GF-D8 (cell line): ENCODE measurements around the gene TRA2B.
"Not testable (repeated sequence)": the region's sequence is repeated elsewhere in the genome, so short reads cannot be mapped to it uniquely, and the experiment has no call there.

Experiments
- DNase-seq: peaks from one replicate; lab custom pipeline; 2025; lab: John Stamatoyannopoulos, UW

Gene TRA2B

GRCh38 chr3:185927501-185928200, 10.2 kb downstream of the TRA2B start:
- no peak for DNase-seq

- no peak for DNase-seq
Observed at GRCh38 chr3:185926445-185926844, 11.4 kb downstream of the TRA2B start.

GRCh38 chr3:185925353-185925752, 12.5 kb downstream of the TRA2B start:
- DNase-seq: no peak

GRCh38 chr3:185924375-185924774, 13.4 kb downstream of the TRA2B start:
- DNase-seq: no peak

- no peak for DNase-seq
Observed at GRCh38 chr3:185920184-185920583, 17.6 kb downstream of the TRA2B start.

- no peak for DNase-seq
Observed at GRCh38 chr3:185916042-185916833, 21.6 kb downstream of the TRA2B start.

- no peak for DNase-seq
Observed at GRCh38 chr3:185915642-185916041, 22.2 kb downstream of the TRA2B start.

- no peak for DNase-seq
Observed at GRCh38 chr3:185914911-185915629, 22.7 kb downstream of the TRA2B start.

- no peak for DNase-seq
Observed at GRCh38 chr3:185912929-185913901, 24.6 kb downstream of the TRA2B start.

GRCh38 chr3:185912512-185912911, 25.3 kb downstream of the TRA2B start:
- DNase-seq: no peak

- not testable (repeated sequence) for DNase-seq
Observed at GRCh38 chr3:185911076-185911448, 26.8 kb downstream of the TRA2B start.

GRCh38 chr3:185910322-185911075, 27.3 kb downstream of the TRA2B start:
- not testable (repeated sequence) for DNase-seq

- DNase-seq: not testable (repeated sequence)
Observed at GRCh38 chr3:185909913-185910312, 27.9 kb downstream of the TRA2B start.

- DNase-seq: no peak
Observed at GRCh38 chr3:185900228-185900627, 37.6 kb downstream of the TRA2B start.

- no peak for DNase-seq
Observed at GRCh38 chr3:185896636-185897035, 41.2 kb downstream of the TRA2B start.

GRCh38 chr3:185887066-185887465, 50.7 kb downstream of the TRA2B start:
- no peak for DNase-seq

GRCh38 chr3:185884641-185885040, 53.2 kb downstream of the TRA2B start:
- no peak for DNase-seq

GRCh38 chr3:185881926-185882325, 55.9 kb downstream of the TRA2B start:
- no peak for DNase-seq

- no peak for DNase-seq
Observed at GRCh38 chr3:185880600-185880999, 57.2 kb downstream of the TRA2B start.

- no peak for DNase-seq
Observed at GRCh38 chr3:185878920-185879319, 58.9 kb downstream of the TRA2B start.

- no peak for DNase-seq
Observed at GRCh38 chr3:185874119-185874518, 63.7 kb downstream of the TRA2B start.
